HG03060 (cell line): Measurements from ENCODE around the gene DIMT1.
A peak's percentile ranks its signal among the peaks of the same experiment; 100 is the strongest.

Experiments
- ATAC-seq: cut with Tn5 transposase; IDR thresholded peaks from one replicate; pipeline ENCODE4 v1.9.1; 2021; ENCODE audit warnings: low read depth, moderate number of reproducible peaks; ENCODE audit not compliant: unreplicated experiment

DIMT1 gene

DNA sequence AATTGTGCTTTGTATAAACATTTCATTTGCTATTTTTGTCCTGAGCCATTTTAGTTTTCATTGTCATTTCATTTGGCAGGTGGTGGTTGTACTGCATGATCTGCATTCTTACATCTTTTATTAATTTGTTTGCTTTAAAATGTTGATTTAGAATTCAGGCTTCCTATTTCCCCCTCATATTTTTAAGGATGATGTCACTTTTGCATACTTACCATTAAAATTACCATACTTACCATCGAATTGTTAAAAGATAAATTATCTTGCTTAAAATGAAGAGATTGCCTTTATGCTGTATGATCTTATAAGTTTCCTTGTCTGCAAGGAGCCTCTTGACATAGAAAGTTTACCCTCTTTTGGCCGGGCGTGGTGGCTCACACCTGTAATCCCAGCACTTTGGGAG lies 31.1 kb downstream of the DIMT1 start:
- ATAC-seq: no peak

DNA sequence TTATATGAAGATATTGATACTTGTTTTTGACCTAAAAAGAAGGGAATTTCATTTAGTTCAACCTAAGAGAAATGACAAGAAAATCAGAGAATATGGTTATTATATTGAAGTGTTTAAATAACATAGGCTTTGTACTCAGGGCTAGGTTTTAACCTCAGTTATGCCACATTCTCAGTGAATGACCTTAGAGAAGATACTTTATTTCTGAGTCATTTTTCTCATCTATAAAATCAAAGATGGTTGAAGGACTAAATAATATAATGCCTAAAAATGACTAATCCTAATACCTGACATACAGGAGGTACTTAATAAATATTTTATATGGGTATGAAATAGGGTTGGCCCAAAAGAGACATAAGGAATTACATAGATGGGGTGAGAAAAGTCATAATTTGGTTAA lies 32.3 kb downstream of the DIMT1 start:
- ATAC-seq: no peak

DNA sequence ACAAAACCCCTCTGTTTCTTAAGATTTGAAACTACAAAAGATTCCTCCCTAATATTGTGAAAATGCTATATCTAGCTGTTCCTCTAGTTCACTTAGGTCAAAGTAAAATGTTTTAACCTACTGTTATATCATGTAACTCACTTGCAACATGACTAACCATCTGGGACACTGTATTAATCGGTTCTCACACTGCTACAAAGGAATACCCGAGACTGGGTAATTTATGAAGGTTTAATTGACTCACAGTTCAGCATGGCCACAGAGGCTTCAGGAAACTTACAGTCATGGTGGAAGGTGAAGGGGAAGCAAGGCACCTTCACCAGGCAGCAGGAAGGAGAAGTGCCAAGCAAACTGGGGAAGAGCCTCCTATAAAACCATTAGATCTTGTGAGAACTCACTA lies 34.7 kb downstream of the DIMT1 start:
- ATAC-seq: no peak

DNA sequence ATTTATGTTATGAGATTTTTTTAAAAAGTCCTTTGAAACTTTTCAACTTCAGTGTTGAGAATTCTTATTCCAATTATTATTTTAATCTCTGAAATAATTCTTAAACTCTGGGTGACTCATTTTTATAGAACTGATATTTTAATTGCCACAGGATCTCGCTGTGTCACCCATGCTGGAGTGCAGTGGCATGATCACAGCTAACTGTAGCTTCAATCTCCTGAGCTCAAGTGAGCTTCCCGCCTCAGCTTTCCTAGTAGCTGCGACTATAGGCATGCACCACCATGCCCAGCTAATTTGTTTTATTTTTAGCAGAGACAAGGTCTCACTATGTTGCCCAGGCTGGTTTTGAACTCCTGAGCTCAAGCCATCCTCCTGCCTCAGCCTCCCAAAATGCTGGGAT lies 41.0 kb downstream of the DIMT1 start:
- no peak for ATAC-seq

DNA sequence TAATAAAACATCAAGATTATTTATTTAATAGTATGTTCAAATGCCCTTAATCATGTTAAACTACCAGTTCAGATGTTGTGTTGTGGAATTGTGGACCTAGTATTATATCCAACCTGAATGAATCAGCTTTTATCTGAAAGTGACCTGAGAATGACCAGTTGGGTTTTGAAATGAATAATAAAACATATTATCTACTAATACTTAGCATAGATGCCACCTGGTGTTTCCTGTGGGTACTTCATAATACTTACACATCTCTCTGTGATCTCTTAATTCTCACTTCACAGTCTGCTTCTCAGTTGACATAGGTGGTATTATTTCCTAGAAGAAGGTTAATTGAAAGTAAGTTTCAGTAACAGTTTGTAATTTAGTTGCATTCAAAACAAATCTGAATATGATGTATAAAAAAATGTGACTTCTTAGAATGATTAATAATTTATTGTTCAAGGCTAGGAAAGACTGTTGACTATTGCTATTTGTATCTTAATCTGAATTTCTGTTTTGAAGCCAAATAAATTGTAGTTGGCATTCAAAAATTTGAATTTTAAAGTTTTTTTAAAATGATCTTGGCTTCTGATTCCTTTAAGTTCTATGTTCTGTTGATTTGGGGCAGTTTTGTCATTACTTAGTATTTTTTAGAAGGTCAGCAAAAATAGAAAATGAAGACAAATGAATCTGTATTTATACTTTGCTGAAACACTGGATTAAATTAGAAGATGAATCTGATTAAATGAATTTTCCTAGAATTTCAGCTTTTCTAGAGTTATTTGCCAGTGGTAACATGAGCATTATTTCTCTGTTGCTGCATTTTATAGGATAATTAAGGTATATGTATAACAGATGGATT lies 49.5 kb downstream of the DIMT1 start:
- ATAC-seq: peak; percentile 67

DNA sequence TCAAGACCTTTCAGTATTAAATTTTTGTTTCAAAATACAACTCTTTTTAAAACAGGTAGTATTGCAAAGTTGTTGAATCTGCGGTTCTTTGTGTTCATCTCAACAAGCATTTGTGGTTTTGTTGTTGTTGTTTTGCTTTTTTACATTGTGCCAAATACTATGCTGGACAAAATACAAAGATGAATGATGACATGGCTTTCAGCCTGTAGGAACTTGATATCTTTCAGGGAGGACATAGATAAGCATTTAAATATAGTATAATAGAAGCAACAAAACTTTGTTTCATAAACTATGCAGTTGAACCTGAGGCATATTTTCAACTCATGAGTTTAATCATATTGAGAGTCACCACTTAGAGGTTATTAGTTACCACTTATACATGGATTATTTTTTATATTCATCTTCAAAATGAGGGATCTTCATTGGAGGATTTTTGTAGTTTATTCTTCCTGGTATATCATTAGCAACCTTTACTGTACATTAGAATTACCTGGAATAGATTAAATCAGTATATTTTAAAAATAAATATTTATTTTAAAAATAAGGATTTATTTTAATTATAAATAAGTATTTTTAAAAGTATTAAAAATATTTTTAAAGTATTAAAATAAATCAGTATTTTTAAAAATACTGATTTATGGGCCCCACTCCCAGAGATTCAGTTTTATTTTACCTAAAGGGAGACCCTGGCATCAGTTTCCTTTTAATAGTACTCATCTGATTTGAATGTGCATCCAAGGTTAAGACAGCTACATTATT lies 54.8 kb downstream of the DIMT1 start:
- no peak for ATAC-seq

DNA sequence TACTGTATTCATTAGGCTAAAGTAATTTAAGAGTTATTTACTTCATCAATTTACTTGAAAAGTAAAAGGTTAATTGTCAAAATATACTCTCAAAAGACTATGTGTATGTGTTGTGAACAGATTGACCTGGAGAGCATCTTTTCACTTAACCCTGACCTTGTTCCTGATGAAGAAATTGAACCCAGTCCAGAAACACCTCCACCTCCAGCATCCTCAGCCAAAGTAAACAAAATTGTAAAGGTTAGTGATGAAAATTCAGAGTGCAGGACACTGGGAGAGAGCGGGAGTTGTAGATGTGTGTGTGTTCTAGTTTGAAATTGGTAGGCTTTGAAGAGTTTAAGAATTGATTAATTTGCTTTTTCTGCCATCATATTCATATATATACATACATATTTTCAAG lies 55.8 kb downstream of the DIMT1 start:
- no peak for ATAC-seq

DNA sequence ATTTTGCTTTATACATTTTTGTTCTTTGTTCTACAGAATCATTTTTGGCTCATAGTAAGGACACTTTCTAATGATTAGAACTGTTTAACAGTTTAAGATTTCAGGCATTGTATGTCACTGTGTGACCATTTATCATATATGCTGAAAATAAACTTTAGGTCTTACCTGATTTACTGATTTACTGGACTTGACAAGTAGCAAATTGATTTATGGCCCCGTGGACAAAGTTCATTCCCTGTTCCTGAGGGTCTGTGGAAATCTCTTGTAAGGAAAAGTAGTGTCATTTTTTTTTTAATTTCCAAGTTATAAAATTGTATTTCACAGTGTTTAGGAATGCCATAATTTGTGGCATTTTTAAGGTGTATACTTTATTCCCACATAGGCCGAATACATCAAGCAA lies 57.0 kb downstream of the DIMT1 start:
- ATAC-seq: no peak

DNA sequence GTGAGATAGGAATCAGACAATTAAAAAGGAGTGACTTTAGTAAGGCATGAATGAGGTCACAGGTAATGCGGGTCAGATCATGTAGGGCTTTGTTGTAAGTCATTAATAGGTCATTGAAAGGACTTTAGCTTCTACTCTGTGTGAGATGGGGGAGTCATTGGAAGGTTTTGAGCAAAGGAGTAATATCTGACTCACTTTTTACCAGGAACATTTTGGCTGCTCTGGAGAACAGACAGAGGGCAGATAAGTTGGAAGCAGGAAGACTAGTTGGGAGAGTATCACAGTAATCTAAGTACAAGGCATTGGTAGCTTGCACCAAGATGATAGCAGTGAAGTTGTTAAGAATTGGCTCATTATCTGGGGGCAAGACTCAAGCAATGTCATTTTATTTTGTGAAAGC lies 60.3 kb downstream of the DIMT1 start:
- no peak for ATAC-seq

DNA sequence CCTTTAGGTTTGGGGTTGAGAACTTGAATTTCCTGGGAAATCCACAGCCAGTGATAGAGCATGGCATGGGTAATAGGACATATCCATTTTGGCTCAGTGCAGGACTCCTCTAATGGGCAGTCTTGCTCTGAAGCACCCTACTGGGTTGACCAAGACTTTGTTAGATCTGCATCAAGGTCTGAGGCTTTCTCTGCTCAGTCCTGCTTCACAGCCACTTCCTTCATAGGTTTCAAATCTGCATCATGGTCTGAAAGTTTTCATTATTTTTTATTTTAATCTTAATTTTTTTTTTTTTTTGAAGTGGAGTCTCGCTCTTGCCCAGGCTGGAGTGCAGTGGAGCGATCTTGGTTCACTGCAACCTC lies 61.2 kb downstream of the DIMT1 start:
- no peak for ATAC-seq

DNA sequence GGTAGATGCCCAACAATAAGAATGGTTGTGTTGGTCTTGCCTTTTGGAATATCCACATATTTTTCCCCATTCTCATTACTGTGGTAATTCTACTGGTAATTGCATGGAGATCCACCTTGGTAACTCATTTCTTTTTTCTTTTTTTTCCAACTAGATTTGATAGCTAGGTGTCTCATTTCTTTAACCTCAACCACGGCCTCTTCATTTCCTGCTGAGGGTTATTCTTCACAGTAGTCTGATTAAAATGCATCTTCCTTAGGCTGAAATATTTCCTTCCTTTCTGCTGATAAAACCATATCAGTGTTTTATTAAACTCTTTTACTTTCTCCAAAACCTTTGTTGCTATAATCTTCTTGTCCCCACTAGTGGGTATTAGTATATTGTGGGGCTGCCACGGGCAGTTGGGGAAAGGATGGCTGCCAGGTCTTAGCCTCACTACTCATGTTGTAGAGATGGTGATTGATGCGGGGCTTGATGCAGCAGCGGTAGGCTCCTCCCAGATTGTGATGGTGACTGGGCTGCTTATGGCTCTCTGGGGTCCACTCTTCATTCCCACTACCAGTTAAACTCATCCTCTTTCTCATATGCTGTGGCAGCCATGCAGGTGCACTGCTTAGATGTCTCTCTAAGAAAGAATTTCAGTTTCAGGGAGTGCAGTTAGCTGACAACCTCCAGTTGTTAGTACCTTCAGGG lies 61.8 kb downstream of the DIMT1 start:
- no peak for ATAC-seq

DNA sequence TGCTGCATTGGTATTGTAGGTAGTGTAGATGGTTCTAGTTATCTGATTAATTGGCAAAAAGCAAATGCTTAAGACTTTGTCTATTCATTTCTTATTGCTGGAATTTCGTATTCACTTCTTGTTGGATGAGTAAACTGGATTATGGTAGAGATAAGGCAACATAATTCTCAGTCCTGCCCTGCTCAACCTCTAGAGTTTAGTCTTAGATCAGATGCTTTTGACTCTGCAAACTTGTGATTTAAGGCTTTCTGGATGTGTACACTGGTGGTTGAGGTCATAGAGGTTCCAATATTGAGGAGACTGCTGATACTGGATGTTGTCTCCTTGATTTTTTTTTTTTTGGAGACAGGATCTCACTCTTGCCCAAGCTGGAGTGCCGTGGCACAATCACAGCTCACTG lies 62.7 kb downstream of the DIMT1 start:
- ATAC-seq: no peak

DNA sequence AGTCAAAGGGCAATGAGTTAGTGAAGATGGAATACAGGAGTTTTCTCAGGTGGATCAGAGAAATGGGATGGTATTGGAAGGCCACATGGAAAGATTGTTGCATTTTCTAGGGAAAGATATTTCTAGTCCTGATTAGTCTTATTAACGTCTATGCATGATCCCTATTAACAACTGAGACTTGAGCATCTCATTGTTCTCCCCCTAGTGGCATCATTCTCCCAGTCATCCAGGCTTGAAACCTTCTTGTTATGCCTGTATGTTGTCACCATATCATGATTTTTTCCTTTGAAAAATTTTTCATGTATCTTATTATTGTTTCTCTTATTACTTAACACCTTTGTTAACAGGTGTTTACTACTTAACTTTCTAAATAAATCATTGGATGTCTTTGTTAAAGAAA lies 63.3 kb downstream of the DIMT1 start:
- ATAC-seq: no peak
